Effector memory CD8-positive, alpha-beta T cell (primary cell): Measurements from ENCODE around the gene DOHH.
"Not testable (repeated sequence)": the region's sequence is repeated elsewhere in the genome, so short reads cannot be mapped to it uniquely, and the experiment has no call there.

ENCODE experiments used
- ATAC-seq: fragments of 150-1000 bp; cut with Tn5 transposase; replicated peaks from 2 replicates; pipeline ENCODE4 v1.10.0; 2021; ENCODE audit warnings: mild to moderate bottlenecking, moderate library complexity
- DNase-seq, 3 experiments: peaks; one replicate each; pipeline ENCODE4 v3.0.0; 2021
- H3K27ac Mint-ChIP-seq, 2 donors: one replicate each; pipeline ENCODE4 v1.8.0; 2022; ENCODE audit warnings: mild to moderate bottlenecking in 2 of 2, mixed read lengths in 2 of 2, moderate library complexity in 2 of 2
- H3K27me3 Mint-ChIP-seq, 2 donors: one replicate each; pipeline ENCODE4 v1.8.0; 2022; ENCODE audit warnings: mixed read lengths in 2 of 2
- H3K36me3 Mint-ChIP-seq: one replicate; pipeline ENCODE4 v1.8.0; 2022; ENCODE audit warnings: mild to moderate bottlenecking, moderate library complexity, mixed read lengths; ENCODE audit not compliant: insufficient read depth
- H3K4me1 Mint-ChIP-seq, 2 donors: one replicate each; pipeline ENCODE4 v1.8.0; 2022; ENCODE audit warnings: low read depth in 2 of 2, mixed read lengths in 2 of 2
- H3K4me3 Mint-ChIP-seq, 2 donors: one replicate each; pipeline ENCODE4 v1.8.0; 2022; ENCODE audit warnings: mild to moderate bottlenecking in 2 of 2, mixed read lengths in 2 of 2, moderate library complexity in 2 of 2
- H3K9me3 Mint-ChIP-seq, 2 donors: one replicate each; pipeline ENCODE4 v1.8.0; 2022; ENCODE audit warnings: mixed read lengths in 2 of 2

Gene DOHH

GRCh38 chr19:3456925-3457527, 43.4 kb downstream of the DOHH start:
- DNase-seq (no peak), ATAC-seq (no peak)
- Mint-ChIP-seq H3K27me3 (no peaks in the 10 kb centered on the region), H3K4me3 (no peak overlapping the region), H3K27ac (no peak overlapping the region), H3K36me3 (peaks cover 14% of the 10 kb centered on the region), H3K4me1 (peaks cover 0 to 4% of the 10 kb centered on the region in 2 donors), H3K9me3 (no peaks in the 10 kb centered on the region)

- peaks cover 0 to 4% of the 10 kb centered on the region in 2 donors for H3K4me1 Mint-ChIP-seq
- H3K36me3 Mint-ChIP-seq = peaks cover 20% of the 10 kb centered on the region
- H3K4me3 Mint-ChIP-seq = no peak overlapping the region
- no peak for ATAC-seq
- H3K9me3 Mint-ChIP-seq = no peaks in the 10 kb centered on the region
- no peaks in the 10 kb centered on the region for H3K27me3 Mint-ChIP-seq
- no peak overlapping the region for H3K27ac Mint-ChIP-seq
- no peak for DNase-seq
These were observed 44.4 kb downstream of the DOHH start for GRCh38 chr19:3455960-3456601.

GRCh38 chr19:3455393-3455955, 45.0 kb downstream of the DOHH start:
- H3K27me3 Mint-ChIP-seq = no peaks in the 10 kb centered on the region
- H3K36me3 Mint-ChIP-seq = peaks cover 20% of the 10 kb centered on the region
- H3K4me1 Mint-ChIP-seq = peaks cover 0 to 4% of the 10 kb centered on the region in 2 donors
- ATAC-seq (no peak), DNase-seq (no peak)
- H3K4me3 Mint-ChIP-seq = no peak overlapping the region
- H3K27ac Mint-ChIP-seq = no peak overlapping the region
- H3K9me3 Mint-ChIP-seq = no peaks in the 10 kb centered on the region

- no peaks in the 10 kb centered on the region for H3K9me3 Mint-ChIP-seq
- DNase-seq (no peak), ATAC-seq (no peak)
- H3K27ac Mint-ChIP-seq = no peak overlapping the region
- no peak overlapping the region for H3K4me3 Mint-ChIP-seq
- H3K4me1 Mint-ChIP-seq = peaks cover 0 to 4% of the 10 kb centered on the region in 2 donors
- no peaks in the 10 kb centered on the region for H3K27me3 Mint-ChIP-seq
- peaks cover 23% of the 10 kb centered on the region for H3K36me3 Mint-ChIP-seq
These were observed 45.6 kb downstream of the DOHH start for GRCh38 chr19:3454656-3455392.

- no peak overlapping the region for H3K4me3 Mint-ChIP-seq
- DNase-seq (no peak), ATAC-seq (no peak)
- H3K4me1 Mint-ChIP-seq = peaks cover 0 to 3% of the 10 kb centered on the region in 2 donors
- peaks cover 30% of the 10 kb centered on the region for H3K36me3 Mint-ChIP-seq
- H3K27ac Mint-ChIP-seq = no peak overlapping the region
- no peaks in the 10 kb centered on the region for H3K27me3 Mint-ChIP-seq
- no peaks in the 10 kb centered on the region for H3K9me3 Mint-ChIP-seq
These were observed 46.6 kb downstream of the DOHH start for GRCh38 chr19:3453840-3454239.

GRCh38 chr19:3452942-3453214, 47.6 kb downstream of the DOHH start:
- H3K36me3 Mint-ChIP-seq = peaks cover 30% of the 10 kb centered on the region
- not testable (repeated sequence) for H3K27me3 Mint-ChIP-seq, H3K4me1 Mint-ChIP-seq, H3K27ac Mint-ChIP-seq, ATAC-seq, H3K9me3 Mint-ChIP-seq, H3K4me3 Mint-ChIP-seq, DNase-seq

GRCh38 chr19:3452171-3452941, 48.1 kb downstream of the DOHH start:
- no peak overlapping the region for H3K27ac Mint-ChIP-seq
- H3K4me1 Mint-ChIP-seq = peaks cover 0 to 3% of the 10 kb centered on the region in 2 donors
- H3K27me3 Mint-ChIP-seq = no peaks in the 10 kb centered on the region
- ATAC-seq (no peak), DNase-seq (no peak)
- no peak overlapping the region for H3K4me3 Mint-ChIP-seq
- H3K9me3 Mint-ChIP-seq = no peaks in the 10 kb centered on the region
- H3K36me3 Mint-ChIP-seq = peaks cover 30% of the 10 kb centered on the region

- Mint-ChIP-seq H3K27me3 (no peaks in the 10 kb centered on the region), H3K4me1 (no peaks in the 10 kb centered on the region), H3K4me3 (no peak overlapping the region), H3K36me3 (peaks cover 30% of the 10 kb centered on the region), H3K9me3 (no peaks in the 10 kb centered on the region), H3K27ac (peak overlapping the region in 1 of 2 donors; percentile 19)
- ATAC-seq = no peak
- DNase-seq = no peak
These were observed 49.0 kb downstream of the DOHH start for GRCh38 chr19:3451451-3451866.

- H3K36me3 Mint-ChIP-seq = peaks cover 35% of the 10 kb centered on the region
- no peaks in the 10 kb centered on the region for H3K4me1 Mint-ChIP-seq
- peak overlapping the region in 1 of 2 donors; percentile 19 for H3K27ac Mint-ChIP-seq
- no peak overlapping the region for H3K4me3 Mint-ChIP-seq
- DNase-seq = no peak
- ATAC-seq = no peak
- no peaks in the 10 kb centered on the region for H3K9me3 Mint-ChIP-seq
- no peaks in the 10 kb centered on the region for H3K27me3 Mint-ChIP-seq
These were observed 49.6 kb downstream of the DOHH start for GRCh38 chr19:3450796-3451411.

- peaks cover 0 to 4% of the 10 kb centered on the region in 2 donors for H3K4me1 Mint-ChIP-seq
These were observed 51.7 kb downstream of the DOHH start for GRCh38 chr19:3448616-3449334.

GRCh38 chr19:3446657-3447056, 53.8 kb downstream of the DOHH start:
- H3K4me3 Mint-ChIP-seq, DNase-seq, H3K9me3 Mint-ChIP-seq, H3K27ac Mint-ChIP-seq, ATAC-seq, H3K4me1 Mint-ChIP-seq, H3K27me3 Mint-ChIP-seq: not testable (repeated sequence)
- peaks cover 21% of the 10 kb centered on the region for H3K36me3 Mint-ChIP-seq

More at GRCh38 chr19:3448616-3449334, 51.7 kb downstream of the DOHH start:
- Mint-ChIP-seq H3K36me3 (peaks cover 35% of the 10 kb centered on the region), H3K27ac (no peak overlapping the region), H3K27me3 (no peaks in the 10 kb centered on the region), H3K4me3 (no peak overlapping the region), H3K9me3 (no peaks in the 10 kb centered on the region)
- ATAC-seq (no peak), DNase-seq (no peak)

- Mint-ChIP-seq H3K27ac (no peak overlapping the region), H3K9me3 (no peaks in the 10 kb centered on the region), H3K27me3 (no peaks in the 10 kb centered on the region), H3K4me1 (peaks cover 0 to 5% of the 10 kb centered on the region in 2 donors), H3K4me3 (no peak overlapping the region), H3K36me3 (peaks cover 11% of the 10 kb centered on the region)
- no peak for ATAC-seq
- no peak for DNase-seq
These were observed 55.7 kb downstream of the DOHH start for GRCh38 chr19:3444695-3445234.
